ENCODE results near the gene ADCY7.

Gene ADCY7

DNA sequence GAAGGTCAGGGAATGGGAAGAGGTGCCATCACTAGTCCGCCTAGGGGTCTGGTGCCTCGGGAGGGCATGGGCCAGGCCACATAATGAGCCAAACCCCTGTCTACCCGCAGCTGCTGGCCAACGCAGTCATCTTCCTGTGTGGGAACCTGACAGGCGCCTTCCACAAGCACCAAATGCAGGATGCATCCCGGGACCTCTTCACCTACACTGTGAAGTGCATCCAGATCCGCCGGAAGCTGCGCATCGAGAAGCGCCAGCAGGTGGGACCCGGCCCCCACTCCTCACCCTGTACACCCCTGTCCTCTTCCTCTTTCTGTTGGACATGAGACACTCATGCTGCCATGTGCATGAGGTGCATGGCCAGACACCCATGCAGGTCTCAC is 26.2 kb downstream of the ADCY7 start:
- no peak overlapping the region for H3K4me3 ChIP-seq (ENCODE audit: insufficient read depth in 1 of 2, low read depth in 1 of 2, low read length in 2 of 2)
- no peak overlapping the region for H3K27ac ChIP-seq (ENCODE audit: low read length, poor library complexity, severe bottlenecking)
- H3K27me3 ChIP-seq (ENCODE audit: control insufficient read depth in 1 of 2, insufficient read depth in 1 of 2, low read length in 2 of 2), result no peaks in the 10 kb centered on the region
- H2AFZ ChIP-seq (ENCODE audit: low read depth, low read length), result no peak overlapping the region
- no peak for DNase-seq
- no peak overlapping the region for H2AK5ac ChIP-seq (ENCODE audit: low read length, severe bottlenecking)
- H3K4ac ChIP-seq (ENCODE audit: low read depth in 1 of 2, low read length in 2 of 2), result no peak overlapping the region
- no peaks in the 10 kb centered on the region for H3K9me3 ChIP-seq (ENCODE audit: control insufficient read depth, low read length)
- no peak overlapping the region for H2BK120ac ChIP-seq (ENCODE audit: low read depth, low read length)
- H3K79me1 ChIP-seq (replicated peaks; ENCODE audit: low read length, poor library complexity, severe bottlenecking), result no peaks in the 10 kb centered on the region
- H2BK5ac ChIP-seq (ENCODE audit: low read depth, low read length, poor library complexity, severe bottlenecking), result no peak overlapping the region
- H4K91ac ChIP-seq (ENCODE audit: low read length), result no peak overlapping the region
- H3K23ac ChIP-seq (ENCODE audit: low read length in 2 of 2), result no peak overlapping the region
- H3K9ac ChIP-seq (ENCODE audit: low read length), result no peak overlapping the region
- H3K36me3 ChIP-seq (ENCODE audit: control insufficient read depth in 1 of 2, insufficient read depth in 2 of 2, low read depth in 1 of 2, low read length in 2 of 2), result peaks cover 33 to 52% of the 10 kb centered on the region in 2 experiments
- H2BK12ac ChIP-seq (ENCODE audit: low read length in 2 of 2), result no peak overlapping the region
- H3K18ac ChIP-seq (ENCODE audit: low read depth in 1 of 2, low read length in 2 of 2), result no peak overlapping the region
- no peak overlapping the region for H3K14ac ChIP-seq (ENCODE audit: low read length in 2 of 2)
- H3K4me1 ChIP-seq (ENCODE audit: control insufficient read depth, insufficient read depth, low read depth, low read length), result peaks cover 5% of the 10 kb centered on the region
- no peak overlapping the region for H3K4me2 ChIP-seq (ENCODE audit: low read length, poor library complexity, severe bottlenecking)
- H4K8ac ChIP-seq (ENCODE audit: low read length), result no peak overlapping the region
- no peak overlapping the region for H2BK15ac ChIP-seq (ENCODE audit: low read depth, poor library complexity, severe bottlenecking)
- WGBS, result 96% methylated on average over 12 of the region's 12 CpGs

DNA sequence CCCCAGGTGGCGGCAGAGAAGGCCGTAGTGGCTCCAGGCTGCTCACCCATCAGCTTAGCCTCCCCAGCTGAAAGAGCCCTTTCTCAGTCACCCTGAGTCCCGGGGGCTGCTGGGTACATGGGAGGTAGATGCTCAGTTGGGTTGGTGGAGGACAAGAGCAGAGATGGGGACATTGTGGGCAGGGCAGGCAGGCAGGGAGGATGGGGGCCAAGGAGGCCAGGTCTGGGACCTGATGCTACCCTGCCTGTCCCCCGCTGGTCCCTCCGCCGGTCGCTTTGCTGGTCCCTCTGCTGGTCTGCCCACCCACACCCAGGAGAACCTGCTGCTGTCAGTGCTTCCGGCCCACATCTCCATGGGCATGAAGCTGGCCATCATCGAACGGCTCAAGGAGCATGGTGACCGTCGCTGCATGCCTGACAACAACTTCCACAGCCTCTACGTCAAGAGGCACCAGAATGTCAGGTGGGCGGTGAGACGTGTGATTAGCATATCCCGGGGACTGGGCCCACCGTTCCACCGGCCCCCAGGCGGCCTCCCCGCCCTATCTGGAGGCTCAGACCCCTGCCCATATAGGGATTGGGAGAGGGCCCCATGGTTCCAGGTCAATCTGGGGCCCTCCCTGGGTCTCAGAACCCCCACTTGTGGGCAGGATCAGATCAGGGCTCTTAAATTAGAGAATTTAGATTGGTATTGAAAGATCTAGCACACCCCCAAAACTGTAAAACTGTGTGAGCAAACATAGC is 26.9 kb downstream of the ADCY7 start:
- no peak overlapping the region for H3K27ac ChIP-seq (ENCODE audit: low read length, poor library complexity, severe bottlenecking)
- no peak overlapping the region for H2BK120ac ChIP-seq (ENCODE audit: low read depth, low read length)
- H3K18ac ChIP-seq (ENCODE audit: low read depth in 1 of 2, low read length in 2 of 2), result no peak overlapping the region
- no peak overlapping the region for H2BK5ac ChIP-seq (ENCODE audit: low read depth, low read length, poor library complexity, severe bottlenecking)
- H3K14ac ChIP-seq (ENCODE audit: low read length in 2 of 2), result no peak overlapping the region
- H2AFZ ChIP-seq (ENCODE audit: low read depth, low read length), result no peak overlapping the region
- no peak for DNase-seq
- no peak overlapping the region for H3K9ac ChIP-seq (ENCODE audit: low read length)
- H3K36me3 ChIP-seq (ENCODE audit: control insufficient read depth in 1 of 2, insufficient read depth in 2 of 2, low read depth in 1 of 2, low read length in 2 of 2), result peaks cover 30 to 48% of the 10 kb centered on the region in 2 experiments
- WGBS, result 92% methylated on average over 20 of the region's 20 CpGs
- H2BK12ac ChIP-seq (ENCODE audit: low read length in 2 of 2), result no peak overlapping the region
- no peak overlapping the region for H2AK5ac ChIP-seq (ENCODE audit: low read length, severe bottlenecking)
- no peak overlapping the region for H3K4me3 ChIP-seq (ENCODE audit: insufficient read depth in 1 of 2, low read depth in 1 of 2, low read length in 2 of 2)
- H3K4ac ChIP-seq (ENCODE audit: low read depth in 1 of 2, low read length in 2 of 2), result no peak overlapping the region
- H3K23ac ChIP-seq (ENCODE audit: low read length in 2 of 2), result no peak overlapping the region
- H4K8ac ChIP-seq (ENCODE audit: low read length), result no peak overlapping the region
- no peak overlapping the region for H4K91ac ChIP-seq (ENCODE audit: low read length)
- peaks cover 8% of the 10 kb centered on the region for H3K4me1 ChIP-seq (ENCODE audit: control insufficient read depth, insufficient read depth, low read depth, low read length)
- no peak overlapping the region for H2BK15ac ChIP-seq (ENCODE audit: low read depth, poor library complexity, severe bottlenecking)
- H3K4me2 ChIP-seq (ENCODE audit: low read length, poor library complexity, severe bottlenecking), result no peak overlapping the region
- no peaks in the 10 kb centered on the region for H3K9me3 ChIP-seq (ENCODE audit: control insufficient read depth, low read length)
- no peaks in the 10 kb centered on the region for H3K79me1 ChIP-seq (replicated peaks; ENCODE audit: low read length, poor library complexity, severe bottlenecking)
- H3K27me3 ChIP-seq (ENCODE audit: control insufficient read depth in 1 of 2, insufficient read depth in 1 of 2, low read length in 2 of 2), result no peaks in the 10 kb centered on the region

GRCh38 chr16:50293994-50294855 is 27.9 kb downstream of the ADCY7 start:
- Histone ChIP-seq H3K4ac (ENCODE audit: low read depth in 1 of 2, low read length in 2 of 2) (no peak overlapping the region), H2AK5ac (ENCODE audit: low read length, severe bottlenecking) (no peak overlapping the region), H2BK120ac (ENCODE audit: low read depth, low read length) (no peak overlapping the region), H3K4me2 (ENCODE audit: low read length, poor library complexity, severe bottlenecking) (no peak overlapping the region), H2BK12ac (ENCODE audit: low read length in 2 of 2) (no peak overlapping the region), H3K27me3 (ENCODE audit: control insufficient read depth in 1 of 2, insufficient read depth in 1 of 2, low read length in 2 of 2) (no peaks in the 10 kb centered on the region), H3K4me1 (ENCODE audit: control insufficient read depth, insufficient read depth, low read depth, low read length) (peaks cover 8% of the 10 kb centered on the region), H3K14ac (ENCODE audit: low read length in 2 of 2) (no peak overlapping the region), H4K91ac (ENCODE audit: low read length) (no peak overlapping the region), H3K79me1 (replicated peaks; ENCODE audit: low read length, poor library complexity, severe bottlenecking) (no peaks in the 10 kb centered on the region), H4K8ac (ENCODE audit: low read length) (no peak overlapping the region), H3K23ac (ENCODE audit: low read length in 2 of 2) (no peak overlapping the region), H3K27ac (ENCODE audit: low read length, poor library complexity, severe bottlenecking) (no peak overlapping the region), H2BK15ac (ENCODE audit: low read depth, poor library complexity, severe bottlenecking) (no peak overlapping the region), H2AFZ (ENCODE audit: low read depth, low read length) (no peak overlapping the region), H3K36me3 (ENCODE audit: control insufficient read depth in 1 of 2, insufficient read depth in 2 of 2, low read depth in 1 of 2, low read length in 2 of 2) (peaks cover 30 to 57% of the 10 kb centered on the region in 2 experiments), H3K18ac (ENCODE audit: low read depth in 1 of 2, low read length in 2 of 2) (no peak overlapping the region), H3K4me3 (ENCODE audit: insufficient read depth in 1 of 2, low read depth in 1 of 2, low read length in 2 of 2) (no peak overlapping the region), H3K9ac (ENCODE audit: low read length) (no peak overlapping the region), H2BK5ac (ENCODE audit: low read depth, low read length, poor library complexity, severe bottlenecking) (no peak overlapping the region), H3K9me3 (ENCODE audit: control insufficient read depth, low read length) (no peaks in the 10 kb centered on the region)
- no peak for DNase-seq
- WGBS, result 92% methylated on average over 18 of the region's 20 CpGs

DNA sequence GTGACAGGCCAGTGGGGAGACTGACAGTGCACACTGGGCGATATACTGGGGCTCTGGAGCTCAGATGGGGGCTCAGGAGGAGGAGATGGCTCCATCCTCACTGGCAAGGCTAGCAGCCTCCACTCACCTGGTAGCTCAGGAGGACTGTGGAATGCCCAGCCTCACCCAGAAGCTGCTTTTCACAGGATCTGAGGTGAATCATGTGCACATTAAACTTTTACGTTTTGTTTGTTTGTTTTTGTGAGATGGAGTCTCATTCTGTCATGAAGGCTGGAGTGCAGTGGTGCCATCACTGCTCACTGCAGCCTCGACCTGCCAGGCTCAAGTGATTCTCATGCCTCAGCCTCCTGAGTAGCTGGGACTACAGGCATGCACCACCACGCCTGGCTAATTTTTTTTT is 28.6 kb downstream of the ADCY7 start:
- H3K4me3 ChIP-seq (ENCODE audit: insufficient read depth in 1 of 2, low read depth in 1 of 2, low read length in 2 of 2), result no peak overlapping the region

More for the DNA sequence above, 28.6 kb downstream of the ADCY7 start:
- WGBS, result 80% methylated on average over 3 of the region's 4 CpGs
- H2BK15ac ChIP-seq (ENCODE audit: low read depth, poor library complexity, severe bottlenecking), result no peak overlapping the region
- no peaks in the 10 kb centered on the region for H3K79me1 ChIP-seq (replicated peaks; ENCODE audit: low read length, poor library complexity, severe bottlenecking)
- no peaks in the 10 kb centered on the region for H3K9me3 ChIP-seq (ENCODE audit: control insufficient read depth, low read length)
- no peak overlapping the region for H3K9ac ChIP-seq (ENCODE audit: low read length)
- H3K27me3 ChIP-seq (ENCODE audit: control insufficient read depth in 1 of 2, insufficient read depth in 1 of 2, low read length in 2 of 2), result no peaks in the 10 kb centered on the region
- H4K8ac ChIP-seq (ENCODE audit: low read length), result no peak overlapping the region
- DNase-seq, result no peak
- no peak overlapping the region for H3K27ac ChIP-seq (ENCODE audit: low read length, poor library complexity, severe bottlenecking)
- no peak overlapping the region for H3K18ac ChIP-seq (ENCODE audit: low read depth in 1 of 2, low read length in 2 of 2)
- H2BK12ac ChIP-seq (ENCODE audit: low read length in 2 of 2), result no peak overlapping the region
- no peak overlapping the region for H2BK120ac ChIP-seq (ENCODE audit: low read depth, low read length)
- H3K4me2 ChIP-seq (ENCODE audit: low read length, poor library complexity, severe bottlenecking), result no peak overlapping the region
- no peak overlapping the region for H3K23ac ChIP-seq (ENCODE audit: low read length in 2 of 2)
- no peak overlapping the region for H4K91ac ChIP-seq (ENCODE audit: low read length)
- H2BK5ac ChIP-seq (ENCODE audit: low read depth, low read length, poor library complexity, severe bottlenecking), result no peak overlapping the region
- H2AFZ ChIP-seq (ENCODE audit: low read depth, low read length), result no peak overlapping the region
- no peak overlapping the region for H3K4ac ChIP-seq (ENCODE audit: low read depth in 1 of 2, low read length in 2 of 2)
- H3K36me3 ChIP-seq (ENCODE audit: control insufficient read depth in 1 of 2, insufficient read depth in 2 of 2, low read depth in 1 of 2, low read length in 2 of 2), result peaks cover 30 to 59% of the 10 kb centered on the region in 2 experiments
- no peak overlapping the region for H3K14ac ChIP-seq (ENCODE audit: low read length in 2 of 2)
- H3K4me1 ChIP-seq (ENCODE audit: control insufficient read depth, insufficient read depth, low read depth, low read length), result peaks cover 8% of the 10 kb centered on the region
- no peak overlapping the region for H2AK5ac ChIP-seq (ENCODE audit: low read length, severe bottlenecking)
